Breast epithelium (tissue), 4 donors: Measurements from ENCODE around the gene SIM1. TPM values are rescaled to one million over a fixed set of nuclear protein-coding genes. Genes with fewer than 3 reads are reported as not detected.

Experiments
- DNase-seq, 2 donors: peaks; one replicate each; pipeline ENCODE4 v3.0.0-alpha.2; 2019; ENCODE audit warnings: low spot score in 2 of 2
- H3K27ac ChIP-seq, 2 donors: fragments of 200-600 bp; sonication (generic) in 1 of 2; one replicate each; pipeline ENCODE4 v1.5.1; 2016 to 2019; ENCODE audit warnings: mild to moderate bottlenecking in 1 of 2
- H3K27me3 ChIP-seq, 2 donors: fragments of 200-600 bp; sonication (generic) in 1 of 2; one replicate each; pipeline versions ENCODE4 v1.5.1 to v1.6.0; 2017 to 2019; ENCODE audit warnings: control low read depth in 1 of 2, mild to moderate bottlenecking in 1 of 2
- H3K36me3 ChIP-seq: fragments of 200-600 bp; one replicate; pipeline ENCODE4 v1.5.1; 2019
- H3K4me1 ChIP-seq, 2 donors: fragments of 200-600 bp; sonication (generic); one replicate each; pipeline ENCODE4 v1.5.1; 2016 to 2019; ENCODE audit warnings: control low read depth in 1 of 2
- H3K4me3 ChIP-seq, 3 donors: fragments of 200-600 bp; sonication (generic); 1 replicate in 2 of 3; 2 replicates in 1 of 3; pipeline ENCODE4 v1.5.1; 2016 to 2019; ENCODE audit warnings: mild to moderate bottlenecking in 3 of 3, moderate library complexity in 2 of 3
- H3K9me3 ChIP-seq, 2 donors: fragments of 200-600 bp; sonication (generic) in 1 of 2; one replicate each; pipeline ENCODE4 v1.5.1; 2016 to 2019; ENCODE audit warnings: control low read depth in 1 of 2
- POLR2A ChIP-seq: fragments of 450-650 bp; IDR thresholded peaks from one replicate; pipeline ENCODE4 v1.6.1; 2016; ENCODE audit warnings: antibody characterized with exemption, mild to moderate bottlenecking, moderate library complexity
- POLR2AphosphoS5 ChIP-seq, 3 donors: sonication (generic); formaldehyde crosslinking; IDR thresholded peaks; one replicate each; pipeline ENCODE4 v1.6.1; 2017; ENCODE audit warnings: antibody characterized with exemption in 3 of 3
- intact Hi-C: fragments of 100-400 bp; cut with DNase I; formaldehyde crosslinking; loops from one replicate; pipeline ENCODE4 v1.15.1; 2023; ENCODE audit warnings: low total_unique reads
- total RNA-seq, 3 donors: library from RNA; depleted of rRNA; stranded (reverse); fragments of >200 nt; gene quantifications; one replicate each; pipeline ENCODE4 v1.1.0, GENCODE V29; 2016
- TF ChIP-seq, protein P1 (sequence below), 3 donors: fragments of 450-650 bp; IDR thresholded peaks; one replicate each; pipeline ENCODE4 v1.5.1; 2016 to 2017; ENCODE audit warnings: antibody characterized with exemption in 3 of 3, mild to moderate bottlenecking in 3 of 3, moderate library complexity in 3 of 3

SIM1 gene
- total RNA-seq, 3 donors from 2014 or later, result 0.59 to 7.2 (median 2.0) TPM

GRCh38 chr6:100339574-100340255, 125.0 kb downstream of the SIM1 start:
- Histone ChIP-seq H3K4me1 (no peaks in the 10 kb centered on the region), H3K36me3 (no peaks in the 10 kb centered on the region), H3K27me3 (no peaks in the 10 kb centered on the region), H3K27ac (no peak overlapping the region), H3K4me3 (no peak overlapping the region), H3K9me3 (no peaks in the 10 kb centered on the region)
- TF ChIP-seq POLR2A, result no peak
- no peak for TF ChIP-seq POLR2AphosphoS5 (IDR thresholded peaks at IDR 0.05)
- TF ChIP-seq, protein P1, sequence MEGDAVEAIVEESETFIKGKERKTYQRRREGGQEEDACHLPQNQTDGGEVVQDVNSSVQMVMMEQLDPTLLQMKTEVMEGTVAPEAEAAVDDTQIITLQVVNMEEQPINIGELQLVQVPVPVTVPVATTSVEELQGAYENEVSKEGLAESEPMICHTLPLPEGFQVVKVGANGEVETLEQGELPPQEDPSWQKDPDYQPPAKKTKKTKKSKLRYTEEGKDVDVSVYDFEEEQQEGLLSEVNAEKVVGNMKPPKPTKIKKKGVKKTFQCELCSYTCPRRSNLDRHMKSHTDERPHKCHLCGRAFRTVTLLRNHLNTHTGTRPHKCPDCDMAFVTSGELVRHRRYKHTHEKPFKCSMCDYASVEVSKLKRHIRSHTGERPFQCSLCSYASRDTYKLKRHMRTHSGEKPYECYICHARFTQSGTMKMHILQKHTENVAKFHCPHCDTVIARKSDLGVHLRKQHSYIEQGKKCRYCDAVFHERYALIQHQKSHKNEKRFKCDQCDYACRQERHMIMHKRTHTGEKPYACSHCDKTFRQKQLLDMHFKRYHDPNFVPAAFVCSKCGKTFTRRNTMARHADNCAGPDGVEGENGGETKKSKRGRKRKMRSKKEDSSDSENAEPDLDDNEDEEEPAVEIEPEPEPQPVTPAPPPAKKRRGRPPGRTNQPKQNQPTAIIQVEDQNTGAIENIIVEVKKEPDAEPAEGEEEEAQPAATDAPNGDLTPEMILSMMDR (IDR thresholded peaks at IDR 0.05), result no peak
- no peak for DNase-seq
- intact Hi-C loops, result loop anchor here (5.0 kb wide), 1 partner anchor 117 kb away; no protein-coding TSS in a partner anchor

- no peak for TF ChIP-seq POLR2A
- TF ChIP-seq, protein P1 (IDR thresholded peaks at IDR 0.05), result no peak
- TF ChIP-seq POLR2AphosphoS5 (IDR thresholded peaks at IDR 0.05), result no peak
- Histone ChIP-seq H3K4me3 (no peak overlapping the region), H3K27me3 (no peaks in the 10 kb centered on the region), H3K4me1 (no peaks in the 10 kb centered on the region), H3K36me3 (no peaks in the 10 kb centered on the region), H3K9me3 (no peaks in the 10 kb centered on the region), H3K27ac (no peak overlapping the region)
- intact Hi-C loops, result loop anchor here (5.0 kb wide), 1 partner anchor 116 kb away; no protein-coding TSS in a partner anchor
- no peak for DNase-seq
Measured at GRCh38 chr6:100338090-100338489, 126.6 kb downstream of the SIM1 start.

DNA sequence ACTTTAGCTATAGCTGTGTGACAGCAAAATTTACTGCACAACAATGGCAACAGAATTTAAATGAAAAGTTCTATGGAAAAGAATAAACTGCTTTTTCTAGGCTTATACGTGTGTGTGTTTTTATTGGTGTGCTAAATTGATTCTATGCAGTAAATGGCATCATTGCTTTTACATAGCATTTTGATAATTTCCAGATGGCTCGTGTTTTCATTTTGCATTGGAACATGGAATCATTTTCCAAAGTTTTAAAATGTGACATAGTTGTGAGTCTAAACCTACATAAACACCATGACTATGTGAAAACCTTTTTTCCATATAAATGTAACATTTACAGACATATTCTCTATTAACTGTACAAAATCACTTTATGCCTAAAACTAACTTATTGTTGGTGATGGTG, 127.8 kb downstream of the SIM1 start:
- TF ChIP-seq POLR2A (no peak), POLR2AphosphoS5 (IDR thresholded peaks at IDR 0.05) (no peak)
- TF ChIP-seq, protein P1 (IDR thresholded peaks at IDR 0.05), result no peak
- Histone ChIP-seq H3K9me3 (no peaks in the 10 kb centered on the region), H3K27ac (no peak overlapping the region), H3K36me3 (no peaks in the 10 kb centered on the region), H3K4me3 (no peak overlapping the region), H3K4me1 (no peaks in the 10 kb centered on the region), H3K27me3 (no peaks in the 10 kb centered on the region)
- no peak for DNase-seq
- intact Hi-C loops, result loop anchor here (5.0 kb wide), 1 partner anchor 115 kb away; no protein-coding TSS in a partner anchor

DNA sequence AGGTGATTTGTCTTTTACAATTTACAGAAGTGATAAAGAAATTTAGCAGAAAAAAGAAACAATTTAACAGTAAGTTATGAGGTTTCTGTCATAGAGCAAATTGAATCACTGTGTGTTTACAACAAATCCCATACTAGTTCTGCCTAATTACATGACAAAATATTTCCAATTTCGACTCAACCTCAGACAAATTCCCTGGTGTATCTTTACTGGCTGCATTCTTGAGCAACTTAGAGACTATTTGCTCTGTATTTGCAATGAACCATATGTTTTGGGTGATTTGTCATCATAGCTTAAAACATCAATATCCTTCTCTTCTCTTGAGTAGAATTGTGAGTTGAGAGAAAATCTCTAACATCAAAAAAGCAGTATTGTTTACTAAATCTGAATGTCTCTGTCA, 128.7 kb downstream of the SIM1 start:
- no peak for DNase-seq
- Histone ChIP-seq H3K36me3 (no peaks in the 10 kb centered on the region), H3K9me3 (no peaks in the 10 kb centered on the region), H3K27ac (no peak overlapping the region), H3K27me3 (no peaks in the 10 kb centered on the region), H3K4me1 (no peaks in the 10 kb centered on the region), H3K4me3 (no peak overlapping the region)
- intact Hi-C loops, result loop anchor here (5.0 kb wide), 1 partner anchor 114 kb away; no protein-coding TSS in a partner anchor
- TF ChIP-seq, protein P1 (IDR thresholded peaks at IDR 0.05), result no peak
- TF ChIP-seq POLR2AphosphoS5 (IDR thresholded peaks at IDR 0.05), result no peak
- no peak for TF ChIP-seq POLR2A
